PC-3 (cell line): ENCODE measurements around the gene KCNJ3. TPM values are rescaled to one million over a fixed set of nuclear protein-coding genes. Genes with fewer than 3 reads are reported as not detected.

Experiments used
- ATAC-seq: fragments of 200-7000 bp; cut with Tn5 transposase; 2 replicates; pipeline ENCODE4 v1.9.1; 2020; ENCODE audit warnings: mild to moderate bottlenecking, moderate library complexity
- BruUV-seq: library from RNA; stranded (reverse); fragments of 400-500 nt; replicated peaks from 2 replicates; lab custom pipeline; 2021; lab: Mats Ljungman, UMichigan
- CTCF ChIA-PET: fragments of 300-600 bp; sonication (Branson Sonifier 250); formaldehyde crosslinking; loops from one replicate; lab custom pipeline; 2022; ENCODE audit warnings: antibody characterized with exemption; lab: Charles Lee
- POLR2A ChIA-PET: fragments of 300-600 bp; sonication (Branson Sonifier 250); formaldehyde crosslinking; loops from one replicate; lab custom pipeline; 2022; ENCODE audit warnings: antibody characterized with exemption; ENCODE audit not compliant: unreplicated experiment; lab: Charles Lee
- DNase-seq: peaks from one replicate; pipeline ENCODE4 v3.0.0-alpha.2; 2015
- H2AFZ ChIP-seq: fragments of 300-600 bp; sonication (generic); 2 replicates; pipeline ENCODE4 v1.6.0; 2016; ENCODE audit warnings: antibody characterized with exemption, low read length
- H3F3A ChIP-seq: fragments of 300-600 bp; sonication (generic); one replicate; pipeline ENCODE4 v1.6.0; 2017; ENCODE audit warnings: antibody characterized with exemption, low read length, control low read depth, mild to moderate bottlenecking; ENCODE audit not compliant: unreplicated experiment
- H3K27ac ChIP-seq: fragments of 300-600 bp; sonication (generic); 2 replicates; pipeline ENCODE4 v1.5.1; 2016; ENCODE audit warnings: mild to moderate bottlenecking, low read length
- H3K27me3 ChIP-seq: fragments of 300-600 bp; sonication (generic); 2 replicates; pipeline ENCODE4 v1.6.1; 2016; ENCODE audit warnings: low read length, mixed read lengths
- H3K36me3 ChIP-seq: fragments of 300-600 bp; sonication (generic); 2 replicates; pipeline ENCODE4 v1.6.1; 2016; ENCODE audit warnings: low read depth, mixed run types, low read length, mixed read lengths
- H3K4me1 ChIP-seq: fragments of 300-600 bp; sonication (generic); 2 replicates; pipeline ENCODE4 v1.5.1; 2016; ENCODE audit warnings: low read length; ENCODE audit not compliant: insufficient read depth
- H3K4me2 ChIP-seq: fragments of 300-600 bp; sonication (generic); 2 replicates; pipeline ENCODE4 v1.6.0; 2016; ENCODE audit warnings: low read length
- H3K4me3 ChIP-seq: fragments of 300-600 bp; sonication (generic); 2 replicates; pipeline ENCODE4 v1.5.1; 2016; ENCODE audit warnings: mild to moderate bottlenecking, low read length, mixed read lengths
- H3K79me2 ChIP-seq: fragments of 300-600 bp; sonication (generic); 2 replicates; pipeline ENCODE4 v1.6.1; 2017; ENCODE audit warnings: low read length, mixed read lengths
- H3K9ac ChIP-seq: fragments of 300-600 bp; sonication (generic); 2 replicates; pipeline ENCODE4 v1.6.0; 2016; ENCODE audit warnings: mild to moderate bottlenecking, low read length
- H3K9me2 ChIP-seq: fragments of 300-600 bp; sonication (generic); replicated peaks from 2 replicates; pipeline ENCODE4 v1.6.1; 2016; ENCODE audit warnings: mixed run types, low read length, mixed read lengths
- H3K9me3 ChIP-seq: fragments of 300-600 bp; sonication (generic); 2 replicates; pipeline ENCODE4 v1.6.1; 2016; ENCODE audit warnings: low read length, mixed read lengths
- H4K20me1 ChIP-seq: fragments of 300-600 bp; sonication (generic); 2 replicates; pipeline ENCODE4 v1.6.1; 2016; ENCODE audit warnings: low read length, mixed read lengths
- CTCF ChIP-seq: fragments of 300-600 bp; sonication (generic); conservative IDR thresholded peaks from 2 replicates; pipeline ENCODE4 v1.5.1; 2017; ENCODE audit warnings: antibody characterized with exemption, low read depth, mild to moderate bottlenecking, low read length
- EZH2 ChIP-seq: fragments of 300-600 bp; sonication (generic); IDR thresholded peaks from one replicate; pipeline ENCODE4 v1.6.1; 2017; ENCODE audit warnings: antibody characterized with exemption, mild to moderate bottlenecking, low read length; ENCODE audit not compliant: unreplicated experiment
- EZH2phosphoT487 ChIP-seq: fragments of 300-600 bp; sonication (generic); IDR thresholded peaks from 2 replicates; pipeline ENCODE4 v1.6.1; 2018; ENCODE audit warnings: mild to moderate bottlenecking, antibody characterized with exemption, low read length, borderline replicate concordance
- intact Hi-C: fragments of 100-400 bp; cut with micrococcal nuclease; formaldehyde crosslinking; loops from 2 replicates; pipeline ENCODE4 v1.9.0; 2023
- total RNA-seq: library from RNA; depleted of rRNA; stranded (reverse); fragments of >200 nt; gene quantifications from 2 replicates; pipeline ENCODE4 v1.2.3, GENCODE V29; 2014

Gene KCNJ3
- total RNA-seq, 1 experiment from 2014 or later = not detected

GRCh38 chr2:154713675-154714074, 15.2 kb downstream of the KCNJ3 start:
- no peaks in the 10 kb centered on the region for H3K36me3 ChIP-seq
- POLR2A ChIA-PET = no interaction called here
- H3K79me2 ChIP-seq = no peaks in the 10 kb centered on the region
- intact Hi-C loops = loop anchor here (10.0 kb wide), 1 partner anchor 61 kb away; no protein-coding TSS in a partner anchor
- no TSS peak for BruUV-seq
- DNase-seq = no peak
- H2AFZ ChIP-seq = no peak overlapping the region
- no peak overlapping the region for H3K27ac ChIP-seq
- H3F3A ChIP-seq = no peaks in the 10 kb centered on the region
- no peaks in the 10 kb centered on the region for H3K9me3 ChIP-seq
- H3K4me2 ChIP-seq = no peak overlapping the region
- H3K4me1 ChIP-seq = no peaks in the 10 kb centered on the region
- H3K9me2 ChIP-seq = no peaks in the 10 kb centered on the region
- no peaks in the 10 kb centered on the region for H3K27me3 ChIP-seq
- no peaks in the 10 kb centered on the region for H4K20me1 ChIP-seq
- no peak for TF ChIP-seq EZH2
- no peak for TF ChIP-seq CTCF
- TF ChIP-seq EZH2phosphoT487 = no peak
- CTCF ChIA-PET = no interaction called here
- H3K9ac ChIP-seq = no peak overlapping the region
- no peak for ATAC-seq
- H3K4me3 ChIP-seq = no peak overlapping the region

- peak; percentile 40 for ATAC-seq
- H3F3A ChIP-seq = no peaks in the 10 kb centered on the region
- no peak overlapping the region for H3K4me3 ChIP-seq
- ChIA-PET CTCF (no interaction called here), POLR2A (no interaction called here)
- no peak overlapping the region for H2AFZ ChIP-seq
- intact Hi-C loops = no loop called here
- no peak overlapping the region for H3K27ac ChIP-seq
- no peaks in the 10 kb centered on the region for H3K36me3 ChIP-seq
- no peaks in the 10 kb centered on the region for H3K27me3 ChIP-seq
- H3K9me2 ChIP-seq = no peaks in the 10 kb centered on the region
- no peaks in the 10 kb centered on the region for H3K4me1 ChIP-seq
- no peak overlapping the region for H3K9ac ChIP-seq
- no peaks in the 10 kb centered on the region for H4K20me1 ChIP-seq
- no peak overlapping the region for H3K4me2 ChIP-seq
- no TSS peak for BruUV-seq
- H3K79me2 ChIP-seq = no peaks in the 10 kb centered on the region
- TF ChIP-seq EZH2phosphoT487 = no peak
- peaks cover 4% of the 10 kb centered on the region; the same call in 1 of the 2 replicates for H3K9me3 ChIP-seq
- peak; percentile 7 for DNase-seq
Measured at GRCh38 chr2:154720651-154721050, 22.2 kb downstream of the KCNJ3 start.

- CTCF ChIA-PET = no interaction called here
- POLR2A ChIA-PET = no interaction called here
Measured at GRCh38 chr2:154724194-154724797, 25.8 kb downstream of the KCNJ3 start.

More at GRCh38 chr2:154724194-154724797, 25.8 kb downstream of the KCNJ3 start:
- Histone ChIP-seq H3K9me3 (peaks cover 4% of the 10 kb centered on the region; the same call in 1 of the 2 replicates), H3K27ac (no peak overlapping the region), H2AFZ (no peak overlapping the region), H4K20me1 (no peaks in the 10 kb centered on the region), H3K9me2 (no peaks in the 10 kb centered on the region), H3F3A (no peaks in the 10 kb centered on the region), H3K9ac (no peak overlapping the region), H3K4me2 (no peak overlapping the region), H3K4me3 (no peak overlapping the region), H3K27me3 (no peaks in the 10 kb centered on the region), H3K79me2 (no peaks in the 10 kb centered on the region), H3K36me3 (no peaks in the 10 kb centered on the region), H3K4me1 (no peaks in the 10 kb centered on the region)
- no peak for DNase-seq
- intact Hi-C loops = no loop called here
- ATAC-seq = no peak
- BruUV-seq = no TSS peak
- no peak for TF ChIP-seq EZH2phosphoT487
- TF ChIP-seq CTCF = no peak
- no peak for TF ChIP-seq EZH2
